Left ventricle myocardium inferior (tissue), 1 donor: ENCODE results near the gene NKG7. TPM values are rescaled to one million over a fixed set of nuclear protein-coding genes. Genes with fewer than 3 reads are reported as not detected.
A peak's percentile ranks its signal among the peaks of the same experiment; 100 is the strongest.
"Not testable (repeated sequence)": the region's sequence is repeated elsewhere in the genome, so short reads cannot be mapped to it uniquely, and the experiment has no call there.

Experiments used
- DNase-seq: peaks from one replicate; pipeline ENCODE4 v3.0.0-alpha.2; 2020
- H3K27ac ChIP-seq: fragments of 200-600 bp; replicated peaks from 2 replicates; pipeline ENCODE4 v1.8.0; 2021
- H3K27me3 ChIP-seq: fragments of 200-600 bp; 2 replicates; pipeline ENCODE4 v1.8.0; 2021; ENCODE audit warnings: low read depth
- H3K36me3 ChIP-seq: fragments of 200-600 bp; 2 replicates; pipeline ENCODE4 v1.8.0; 2021
- H3K4me1 ChIP-seq: fragments of 200-600 bp; 2 replicates; pipeline ENCODE4 v1.8.0; 2021
- H3K4me3 ChIP-seq: fragments of 200-600 bp; 2 replicates; pipeline ENCODE4 v1.8.0; 2021; ENCODE audit warnings: mild to moderate bottlenecking, moderate library complexity
- H3K9me3 ChIP-seq: fragments of 200-600 bp; replicated peaks from 2 replicates; pipeline ENCODE4 v1.8.0; 2021
- CTCF ChIP-seq: fragments of 200-600 bp; IDR thresholded peaks from 2 replicates; pipeline ENCODE4 v1.8.0; 2021; ENCODE audit warnings: antibody characterized with exemption, mild to moderate bottlenecking, borderline replicate concordance
- intact Hi-C: fragments of 100-400 bp; cut with micrococcal nuclease; formaldehyde crosslinking; loops from one replicate; pipeline ENCODE4 v1.11.0; 2022
- total RNA-seq: library from RNA; stranded (reverse); fragmentation: NEBNext Ultra II Directional; extraction: Animal tissue kit (Norgen Biotek cat#: 25700); gene quantifications from one replicate; pipeline ENCODE4 v1.2.1, GENCODE V29; 2021
- donor health status: DM: no; HTN: yes; CAD: no; lungs with severe emphysema.

Gene NKG7
- total RNA-seq, 1 donor from 2014 or later: 1.8 TPM

GRCh38 chr19:51417810-51418157 is 45.3 kb upstream of the NKG7 start:
- Histone ChIP-seq H3K4me3 (no peak overlapping the region), H3K9me3 (no peaks in the 10 kb centered on the region), H3K27ac (no peak overlapping the region), H3K4me1 (no peaks in the 10 kb centered on the region), H3K27me3 (peaks cover 88% of the 10 kb centered on the region), H3K36me3 (no peaks in the 10 kb centered on the region)
- no peak for DNase-seq
- TF ChIP-seq CTCF: no peak
- intact Hi-C loops: no loop called here

GRCh38 chr19:51417107-51417809 is 44.8 kb upstream of the NKG7 start, which contains the start of gene SIGLEC10:
TSS of gene SIGLEC10 (minus strand) at chr19:51417642. CDS start at chr19:51417581, 61 bp downstream.
- no peak within 1 kb of the TSS for H3K27ac ChIP-seq
- peaks cover 89% of the 10 kb centered on the region for H3K27me3 ChIP-seq

GRCh38 chr19:51416422-51416821 is 44.0 kb upstream of the NKG7 start:
- H3K36me3 ChIP-seq, H3K27ac ChIP-seq, H3K9me3 ChIP-seq, H3K4me1 ChIP-seq, H3K4me3 ChIP-seq, intact Hi-C loops, DNase-seq: not testable (repeated sequence)
- H3K27me3 ChIP-seq: peaks cover 91% of the 10 kb centered on the region

More at GRCh38 chr19:51417107-51417809, 44.8 kb upstream of the NKG7 start, which contains the start of gene SIGLEC10:
- peak; percentile 44 for DNase-seq
- no peak within 1 kb of the TSS for H3K4me3 ChIP-seq
- no peaks in the 10 kb centered on the region for H3K9me3 ChIP-seq
- H3K36me3 ChIP-seq: no peaks in the 10 kb centered on the region
- intact Hi-C loops: no loop called here
- no peaks in the 10 kb centered on the region for H3K4me1 ChIP-seq
- no peak for TF ChIP-seq CTCF

GRCh38 chr19:51415187-51415586 is 42.7 kb upstream of the NKG7 start:
- TF ChIP-seq CTCF: no peak
- H3K4me1 ChIP-seq: no peaks in the 10 kb centered on the region
- no peaks in the 10 kb centered on the region for H3K36me3 ChIP-seq
- DNase-seq: no peak
- H3K27me3 ChIP-seq: peaks cover 79% of the 10 kb centered on the region
- H3K9me3 ChIP-seq: no peaks in the 10 kb centered on the region
- H3K27ac ChIP-seq: no peak overlapping the region
- H3K4me3 ChIP-seq: no peak overlapping the region
- intact Hi-C loops: no loop called here

- no peak for TF ChIP-seq CTCF
- peaks cover 66% of the 10 kb centered on the region for H3K27me3 ChIP-seq
- no peak overlapping the region for H3K4me3 ChIP-seq
- intact Hi-C loops: no loop called here
- no peak for DNase-seq
- H3K36me3 ChIP-seq: no peaks in the 10 kb centered on the region
- peaks cover 2% of the 10 kb centered on the region for H3K9me3 ChIP-seq
- H3K4me1 ChIP-seq: no peaks in the 10 kb centered on the region
- no peak overlapping the region for H3K27ac ChIP-seq
Measured at GRCh38 chr19:51410950-51411748, 38.7 kb upstream of the NKG7 start.

GRCh38 chr19:51407511-51408131 is 35.2 kb upstream of the NKG7 start:
- Histone ChIP-seq H3K27me3 (peaks cover 49% of the 10 kb centered on the region), H3K4me1 (no peaks in the 10 kb centered on the region), H3K27ac (no peak overlapping the region), H3K4me3 (no peak overlapping the region), H3K9me3 (peaks cover 9% of the 10 kb centered on the region), H3K36me3 (no peaks in the 10 kb centered on the region)
- peak; percentile 41 for TF ChIP-seq CTCF
- intact Hi-C loops: no loop called here
- DNase-seq: no peak
